Measurements from ENCODE around the gene USP31. TPM values are rescaled to one million over a fixed set of nuclear protein-coding genes. Genes with fewer than 3 reads are reported as not detected.

The USP31 gene
- total RNA-seq, 1 experiment from 2014 or later = 6.7 TPM

- ATAC-seq = no peak
- Histone ChIP-seq H2AFZ (ENCODE audit: low read length) (no peak overlapping the region), H3K27ac (ENCODE audit: low read length) (no peak overlapping the region), H3K9ac (ENCODE audit: low read length) (no peak overlapping the region), H3K79me2 (ENCODE audit: low read length) (no peaks in the 10 kb centered on the region), H4K20me1 (ENCODE audit: low read length) (no peaks in the 10 kb centered on the region), H3K4me2 (ENCODE audit: low read length) (no peak overlapping the region), H3K9me3 (ENCODE audit: low read length) (no peaks in the 10 kb centered on the region), H3K9me2 (replicated peaks; ENCODE audit: low read length) (no peaks in the 10 kb centered on the region), H3K4me3 (ENCODE audit: low read length) (no peak overlapping the region), H3F3A (ENCODE audit: low read length, unreplicated experiment) (no peaks in the 10 kb centered on the region), H3K27me3 (ENCODE audit: low read length) (no peaks in the 10 kb centered on the region), H3K36me3 (ENCODE audit: low read depth, low read length) (no peaks in the 10 kb centered on the region), H3K4me1 (ENCODE audit: insufficient read depth, low read length) (no peaks in the 10 kb centered on the region)
- CTCF ChIA-PET = no interaction called here
- intact Hi-C loops (cut with micrococcal nuclease) = no loop called here
- no peak for DNase-seq
- POLR2A ChIA-PET (ENCODE audit: unreplicated experiment) = no interaction called here
- TF ChIP-seq EZH2phosphoT487 (IDR thresholded peaks at IDR 0.05; ENCODE audit: borderline replicate concordance, low read length) (no peak), EZH2 (IDR thresholded peaks at IDR 0.05; ENCODE audit: low read length, unreplicated experiment) (no peak)
- TF ChIP-seq, protein P1, sequence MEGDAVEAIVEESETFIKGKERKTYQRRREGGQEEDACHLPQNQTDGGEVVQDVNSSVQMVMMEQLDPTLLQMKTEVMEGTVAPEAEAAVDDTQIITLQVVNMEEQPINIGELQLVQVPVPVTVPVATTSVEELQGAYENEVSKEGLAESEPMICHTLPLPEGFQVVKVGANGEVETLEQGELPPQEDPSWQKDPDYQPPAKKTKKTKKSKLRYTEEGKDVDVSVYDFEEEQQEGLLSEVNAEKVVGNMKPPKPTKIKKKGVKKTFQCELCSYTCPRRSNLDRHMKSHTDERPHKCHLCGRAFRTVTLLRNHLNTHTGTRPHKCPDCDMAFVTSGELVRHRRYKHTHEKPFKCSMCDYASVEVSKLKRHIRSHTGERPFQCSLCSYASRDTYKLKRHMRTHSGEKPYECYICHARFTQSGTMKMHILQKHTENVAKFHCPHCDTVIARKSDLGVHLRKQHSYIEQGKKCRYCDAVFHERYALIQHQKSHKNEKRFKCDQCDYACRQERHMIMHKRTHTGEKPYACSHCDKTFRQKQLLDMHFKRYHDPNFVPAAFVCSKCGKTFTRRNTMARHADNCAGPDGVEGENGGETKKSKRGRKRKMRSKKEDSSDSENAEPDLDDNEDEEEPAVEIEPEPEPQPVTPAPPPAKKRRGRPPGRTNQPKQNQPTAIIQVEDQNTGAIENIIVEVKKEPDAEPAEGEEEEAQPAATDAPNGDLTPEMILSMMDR (conservative IDR thresholded peaks at IDR 0.05; ENCODE audit: low read depth, low read length) = no peak
- no TSS peak for BruUV-seq (replicated peaks)
These were observed 82.6 kb downstream of the USP31 start for GRCh38 chr16:23066676-23067075.

DNA sequence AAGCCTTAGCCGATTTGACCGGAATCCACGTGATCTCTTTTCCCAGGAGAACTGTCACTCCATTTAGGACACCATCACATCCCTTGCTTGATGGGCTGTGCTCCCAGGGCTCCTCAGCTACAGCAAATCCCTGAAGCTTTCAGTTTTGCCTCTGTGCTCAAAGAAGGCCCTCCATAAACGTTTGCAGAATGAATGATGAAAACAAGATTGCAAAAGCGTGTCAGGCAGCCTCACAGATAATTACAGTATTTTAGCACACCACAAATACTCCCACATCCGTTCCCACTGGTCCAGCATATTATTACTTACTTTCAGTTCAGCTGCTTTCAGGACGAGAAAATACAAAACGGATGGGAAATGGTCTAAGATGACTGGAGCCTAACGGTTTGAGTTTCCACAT, 84.6 kb downstream of the USP31 start:
- CTCF ChIA-PET = no interaction called here
- no peaks in the 10 kb centered on the region for H3K9me3 ChIP-seq (ENCODE audit: low read length)
- TF ChIP-seq EZH2 (IDR thresholded peaks at IDR 0.05; ENCODE audit: low read length, unreplicated experiment) (no peak), EZH2phosphoT487 (IDR thresholded peaks at IDR 0.05; ENCODE audit: borderline replicate concordance, low read length) (no peak)
- TF ChIP-seq, protein P1 (conservative IDR thresholded peaks at IDR 0.05; ENCODE audit: low read depth, low read length) = no peak
- H4K20me1 ChIP-seq (ENCODE audit: low read length) = no peaks in the 10 kb centered on the region
- ATAC-seq (no peak), DNase-seq (no peak)
- H3F3A ChIP-seq (ENCODE audit: low read length, unreplicated experiment) = no peaks in the 10 kb centered on the region
- H3K9ac ChIP-seq (ENCODE audit: low read length) = no peak overlapping the region
- no peak overlapping the region for H3K4me3 ChIP-seq (ENCODE audit: low read length)
- POLR2A ChIA-PET (ENCODE audit: unreplicated experiment) = no interaction called here
- intact Hi-C loops (cut with micrococcal nuclease) = loop anchor here (5.0 kb wide), 1 partner anchor 87 kb away; no protein-coding TSS in a partner anchor
- no peaks in the 10 kb centered on the region for H3K79me2 ChIP-seq (ENCODE audit: low read length)
- no peak overlapping the region for H2AFZ ChIP-seq (ENCODE audit: low read length)
- H3K27ac ChIP-seq (ENCODE audit: low read length) = no peak overlapping the region
- H3K4me2 ChIP-seq (ENCODE audit: low read length) = no peak overlapping the region
- no peaks in the 10 kb centered on the region for H3K4me1 ChIP-seq (ENCODE audit: insufficient read depth, low read length)
- no peaks in the 10 kb centered on the region for H3K27me3 ChIP-seq (ENCODE audit: low read length)
- no TSS peak for BruUV-seq (replicated peaks)
- no peaks in the 10 kb centered on the region for H3K36me3 ChIP-seq (ENCODE audit: low read depth, low read length)
- H3K9me2 ChIP-seq (replicated peaks; ENCODE audit: low read length) = no peaks in the 10 kb centered on the region

- intact Hi-C loops (cut with micrococcal nuclease) = loop anchor here (5.0 kb wide), 1 partner anchor 85 kb away; no protein-coding TSS in a partner anchor
- ATAC-seq = no peak
- no TSS peak for BruUV-seq (replicated peaks)
- no peaks in the 10 kb centered on the region for H3K79me2 ChIP-seq (ENCODE audit: low read length)
- H3K4me2 ChIP-seq (ENCODE audit: low read length) = no peak overlapping the region
- H3K9ac ChIP-seq (ENCODE audit: low read length) = no peak overlapping the region
- H3K36me3 ChIP-seq (ENCODE audit: low read depth, low read length) = no peaks in the 10 kb centered on the region
- no peaks in the 10 kb centered on the region for H3K4me1 ChIP-seq (ENCODE audit: insufficient read depth, low read length)
- H3K9me2 ChIP-seq (replicated peaks; ENCODE audit: low read length) = no peaks in the 10 kb centered on the region
- CTCF ChIA-PET = no interaction called here
- H4K20me1 ChIP-seq (ENCODE audit: low read length) = no peaks in the 10 kb centered on the region
- H3K27me3 ChIP-seq (ENCODE audit: low read length) = no peaks in the 10 kb centered on the region
- POLR2A ChIA-PET (ENCODE audit: unreplicated experiment) = no interaction called here
- no peak for DNase-seq
- H2AFZ ChIP-seq (ENCODE audit: low read length) = no peak overlapping the region
- no peaks in the 10 kb centered on the region for H3F3A ChIP-seq (ENCODE audit: low read length, unreplicated experiment)
- no peak overlapping the region for H3K4me3 ChIP-seq (ENCODE audit: low read length)
- no peaks in the 10 kb centered on the region for H3K9me3 ChIP-seq (ENCODE audit: low read length)
- TF ChIP-seq EZH2phosphoT487 (IDR thresholded peaks at IDR 0.05; ENCODE audit: borderline replicate concordance, low read length) = no peak
- H3K27ac ChIP-seq (ENCODE audit: low read length) = no peak overlapping the region
These were observed 86.7 kb downstream of the USP31 start for GRCh38 chr16:23062524-23062923.
